GM23248 (cell line): Measurements from ENCODE around the gene DBNDD2. TPM values are rescaled to one million over a fixed set of nuclear protein-coding genes. Genes with fewer than 3 reads are reported as not detected.
A peak's percentile ranks its signal among the peaks of the same experiment; 100 is the strongest.

Experiments used
- DNase-seq: peaks from one replicate; pipeline ENCODE4 v3.0.0-alpha.2; 2015
- H2AFZ ChIP-seq: fragments of 200-600 bp; sonication (generic); 2 replicates; pipeline ENCODE4 v1.6.1; 2016; ENCODE audit warnings: antibody characterized with exemption
- H3F3A ChIP-seq: fragments of 200-600 bp; sonication (generic); 2 replicates; pipeline ENCODE4 v1.6.1; 2016; ENCODE audit warnings: mild to moderate bottlenecking, antibody characterized with exemption, mixed run types; ENCODE audit not compliant: insufficient read depth
- H3K27ac ChIP-seq: fragments of 200-600 bp; sonication (generic); 2 replicates; pipeline ENCODE4 v1.5.1; 2016; ENCODE audit warnings: mild to moderate bottlenecking
- H3K27me3 ChIP-seq: fragments of 200-600 bp; sonication (generic); replicated peaks from 2 replicates; pipeline ENCODE4 v1.6.1; 2016; ENCODE audit warnings: mild to moderate bottlenecking; ENCODE audit not compliant: insufficient read depth
- H3K36me3 ChIP-seq: fragments of 200-600 bp; sonication (generic); 2 replicates; pipeline ENCODE4 v1.6.1; 2016; ENCODE audit warnings: low read depth, mild to moderate bottlenecking
- H3K4me1 ChIP-seq: fragments of 200-600 bp; sonication (generic); 2 replicates; pipeline ENCODE4 v1.6.1; 2016; ENCODE audit warnings: mild to moderate bottlenecking; ENCODE audit not compliant: insufficient read depth
- H3K4me2 ChIP-seq: fragments of 200-600 bp; sonication (generic); one replicate; pipeline ENCODE4 v1.6.1; 2016; ENCODE audit warnings: mild to moderate bottlenecking; ENCODE audit not compliant: unreplicated experiment
- H3K4me3 ChIP-seq: fragments of 200-600 bp; sonication (generic); 2 replicates; pipeline ENCODE4 v1.5.1; 2016; ENCODE audit warnings: mild to moderate bottlenecking
- H3K79me2 ChIP-seq: fragments of 200-600 bp; sonication (generic); 2 replicates; pipeline ENCODE4 v1.6.1; 2016; ENCODE audit warnings: mild to moderate bottlenecking; ENCODE audit not compliant: insufficient read depth
- H3K9ac ChIP-seq: fragments of 200-600 bp; sonication (generic); 2 replicates; pipeline ENCODE4 v1.6.1; 2016; ENCODE audit warnings: mild to moderate bottlenecking
- H3K9me2 ChIP-seq: fragments of 200-600 bp; sonication (generic); 2 replicates; pipeline ENCODE4 v1.6.1; 2016; ENCODE audit warnings: mixed run types, mild to moderate bottlenecking, moderate library complexity; ENCODE audit not compliant: insufficient read depth
- H3K9me3 ChIP-seq: fragments of 200-600 bp; sonication (generic); one replicate; pipeline ENCODE4 v1.6.1; 2017; ENCODE audit warnings: low read depth
- H4K20me1 ChIP-seq: fragments of 200-600 bp; sonication (generic); 2 replicates; pipeline ENCODE4 v1.6.0; 2016; ENCODE audit not compliant: insufficient read depth
- EZH2 ChIP-seq: fragments of 200-600 bp; sonication (generic); IDR thresholded peaks from 2 replicates; pipeline ENCODE4 v1.6.1; 2018; ENCODE audit warnings: antibody characterized with exemption, mild to moderate bottlenecking; ENCODE audit not compliant: insufficient read depth, poor library complexity, severe bottlenecking
- EZH2phosphoT487 ChIP-seq: fragments of 200-600 bp; sonication (generic); IDR thresholded peaks from 2 replicates; pipeline ENCODE4 v1.6.1; 2018; ENCODE audit warnings: antibody characterized with exemption, moderate library complexity, mild to moderate bottlenecking, low read depth; ENCODE audit not compliant: insufficient read depth
- WGBS, 2 experiments: methylation state at CpG; one replicate each; pipeline ENCODE4 v1.1.6; 2015 to 2017; ENCODE audit warnings: low lambda C conversion rate in 2 of 2, low coverage in 1 of 2; ENCODE audit errors: missing lambda C conversion rate in 2 of 2; 5-methylcytosine and 5-hydroxymethylcytosine counted together
- in situ Hi-C: fragments of 300-500 bp; cut with MboI; formaldehyde crosslinking; loops from 2 replicates; pipeline ENCODE4 v1.15.0; 2020
- polyA plus RNA-seq: library from polyadenylated mRNA; unstranded; fragments of >200 nt; fragmentation: Nextera tagmentation; extraction: Ambion mirVana; gene quantifications from 2 replicates; pipeline ENCODE4 v1.2.1, GENCODE V29; 2016
- total RNA-seq: library from RNA; depleted of rRNA; stranded (reverse); fragments of >200 nt; shearing (Covaris generic); gene quantifications from 2 replicates; pipeline ENCODE4 v1.2.3, GENCODE V29; 2014

DBNDD2 gene
- total and polyA plus RNA-seq, 2 experiments from 2014 or later = 5.7 to 30.0 TPM

DNA sequence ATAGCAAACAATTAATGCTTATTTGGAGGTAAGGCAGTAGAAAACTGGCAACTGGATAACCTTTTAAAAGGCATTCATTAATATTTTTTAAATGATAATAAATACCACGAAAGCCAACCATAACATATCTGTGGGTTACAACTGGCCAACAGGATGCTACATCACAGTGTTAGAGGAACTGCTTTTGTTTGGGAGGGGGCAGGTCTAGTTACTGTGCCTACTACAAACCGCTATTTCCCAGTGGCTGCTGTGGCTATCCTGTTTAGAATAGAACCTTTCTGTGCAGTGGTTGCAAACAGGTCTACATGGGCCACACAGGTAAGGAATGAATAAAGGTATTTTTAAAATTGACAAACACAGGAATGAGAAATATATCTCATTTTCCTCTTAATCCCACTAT lies 8.8 kb downstream of the DBNDD2 start:
- H3K9me3 ChIP-seq = no peaks in the 10 kb centered on the region
- TF ChIP-seq EZH2phosphoT487 (no peak), EZH2 (no peak)
- in situ Hi-C loops = no loop called here
- H3F3A ChIP-seq = peaks cover 21% of the 10 kb centered on the region
- DNase-seq = no peak
- peaks cover 28% of the 10 kb centered on the region for H3K79me2 ChIP-seq
- peaks cover 13% of the 10 kb centered on the region for H3K36me3 ChIP-seq
- peak overlapping the region; percentile 97 for H3K4me2 ChIP-seq
- peaks cover 26% of the 10 kb centered on the region for H3K4me1 ChIP-seq
- H3K9me2 ChIP-seq = no peaks in the 10 kb centered on the region
- H3K4me3 ChIP-seq = peak overlapping the region; percentile 98
- peak overlapping the region; percentile 96 for H3K9ac ChIP-seq
- H2AFZ ChIP-seq = no peak overlapping the region
- no peaks in the 10 kb centered on the region for H4K20me1 ChIP-seq
- H3K27ac ChIP-seq = no peak overlapping the region
- 96 to 100% methylated on average over 2 of the region's 2 CpGs for WGBS, 2 experiments
- no peaks in the 10 kb centered on the region for H3K27me3 ChIP-seq

DNA sequence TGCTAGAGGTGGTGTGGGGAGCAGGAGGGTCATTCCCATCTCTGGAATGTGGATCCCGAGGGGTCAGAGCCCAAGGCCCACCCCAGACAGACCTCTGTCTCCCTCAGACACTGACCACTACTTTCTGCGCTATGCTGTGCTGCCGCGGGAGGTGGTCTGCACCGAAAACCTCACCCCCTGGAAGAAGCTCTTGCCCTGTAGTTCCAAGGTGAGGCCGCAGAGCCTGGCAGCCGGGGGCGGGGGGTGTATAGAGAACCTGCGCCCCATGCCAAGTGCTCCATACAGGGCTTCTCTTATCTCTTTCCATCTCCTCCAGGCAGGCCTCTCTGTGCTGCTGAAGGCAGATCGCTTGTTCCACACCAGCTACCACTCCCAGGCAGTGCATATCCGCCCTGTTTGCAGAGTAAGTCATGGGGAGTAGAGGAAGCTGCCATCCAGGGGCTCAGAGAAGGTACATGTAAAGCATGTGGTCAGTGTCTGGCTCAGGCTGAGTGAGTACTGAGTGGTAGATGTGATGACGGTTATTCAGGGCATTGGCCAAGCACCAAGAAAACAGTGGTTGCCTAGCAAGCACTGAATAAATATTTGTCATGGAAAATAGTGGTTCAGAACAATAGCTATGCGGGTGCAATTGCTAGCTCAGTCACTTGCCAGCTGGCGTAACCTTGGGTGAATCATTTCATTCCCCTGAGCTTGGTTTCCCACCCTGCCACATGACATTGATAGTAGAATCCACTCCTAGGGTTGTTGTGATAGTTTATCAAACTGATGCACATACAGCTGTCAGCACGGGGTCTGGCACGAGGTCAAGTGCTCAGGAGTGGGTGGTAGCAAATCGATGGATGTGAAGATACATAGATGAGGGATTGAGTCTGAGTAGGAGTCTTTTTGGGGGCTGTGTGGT lies 11.4 kb downstream of the DBNDD2 start:
- WGBS, 2 experiments = 45 to 47% methylated on average over 17 of the region's 17 CpGs
- Histone ChIP-seq H3K27me3 (no peaks in the 10 kb centered on the region), H3K36me3 (peaks cover 26% of the 10 kb centered on the region), H3K4me3 (peak overlapping the region; percentile 38; the same call in 1 of the 2 replicates), H3K4me1 (peaks cover 26% of the 10 kb centered on the region), H3K9me3 (no peaks in the 10 kb centered on the region), H3K27ac (peak overlapping the region; percentile 95), H3K79me2 (peaks cover 28% of the 10 kb centered on the region), H3F3A (peaks cover 21% of the 10 kb centered on the region), H4K20me1 (no peaks in the 10 kb centered on the region), H3K9ac (peak overlapping the region; percentile 81), H2AFZ (no peak overlapping the region), H3K4me2 (peak overlapping the region; percentile 72), H3K9me2 (no peaks in the 10 kb centered on the region)
- TF ChIP-seq EZH2phosphoT487 = 0 out of 2 replicates have a peak, but pooled peaks have one; percentile 29
- TF ChIP-seq EZH2 = no peak
- peak; percentile 98 for DNase-seq
- in situ Hi-C loops = no loop called here

DNA sequence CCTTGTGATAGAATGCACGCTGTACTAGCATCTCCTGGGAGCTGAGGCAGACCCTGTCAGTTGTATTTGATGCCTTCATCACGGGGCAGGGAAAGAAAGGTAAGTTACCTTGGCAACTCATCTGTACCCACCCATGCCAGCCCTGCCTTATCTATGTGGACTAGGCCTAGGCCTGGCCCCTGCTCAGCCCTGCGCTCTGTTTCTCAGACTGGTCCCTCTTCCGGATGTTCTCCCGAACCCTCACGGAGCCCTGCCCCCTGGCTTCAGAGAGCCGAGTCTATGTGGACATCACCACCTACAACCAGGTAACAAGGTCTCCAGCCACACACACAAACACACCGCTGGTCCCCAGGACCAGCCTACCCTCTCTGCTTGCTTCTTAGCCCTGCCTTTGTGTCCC lies 12.0 kb downstream of the DBNDD2 start:
- Histone ChIP-seq H2AFZ (no peak overlapping the region), H3K4me3 (no peak overlapping the region), H3K27me3 (no peaks in the 10 kb centered on the region), H3K4me2 (no peak overlapping the region), H3K9me2 (no peaks in the 10 kb centered on the region), H3K36me3 (peaks cover 29% of the 10 kb centered on the region), H3K4me1 (peaks cover 26% of the 10 kb centered on the region), H3F3A (peaks cover 21% of the 10 kb centered on the region), H3K9ac (peak overlapping the region; percentile 65), H3K27ac (peak overlapping the region; percentile 89), H4K20me1 (no peaks in the 10 kb centered on the region), H3K79me2 (peaks cover 28% of the 10 kb centered on the region), H3K9me3 (no peaks in the 10 kb centered on the region)
- TF ChIP-seq EZH2phosphoT487 = no peak
- TF ChIP-seq EZH2 = no peak
- 88 to 90% methylated on average over 8 of the region's 8 CpGs for WGBS, 2 experiments
- in situ Hi-C loops = no loop called here
- no peak for DNase-seq

DNA sequence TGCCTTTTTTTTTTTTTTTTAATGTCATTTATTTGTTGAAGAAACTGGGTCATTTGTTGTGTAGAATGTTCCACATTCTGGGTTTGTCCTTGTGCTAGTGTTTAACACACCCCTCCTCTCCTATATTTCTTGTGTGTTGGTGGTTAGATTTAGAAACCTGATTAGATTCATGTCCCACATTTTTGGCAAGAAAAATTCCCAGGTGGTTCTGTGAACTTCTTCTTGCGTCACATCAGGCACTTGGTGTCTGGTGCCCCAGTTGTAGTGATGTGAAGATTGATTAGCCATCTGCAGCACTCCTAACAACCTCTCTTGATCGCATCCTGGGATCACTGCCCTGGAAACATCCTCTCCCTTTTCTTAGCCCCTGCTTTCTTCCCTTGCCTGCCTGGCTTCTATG lies 15.6 kb downstream of the DBNDD2 start:
- H3K9me3 ChIP-seq = no peaks in the 10 kb centered on the region
- no peak overlapping the region for H3K4me3 ChIP-seq
- peaks cover 12% of the 10 kb centered on the region for H3K4me1 ChIP-seq
- H4K20me1 ChIP-seq = no peaks in the 10 kb centered on the region
- H3F3A ChIP-seq = peaks cover 7% of the 10 kb centered on the region
- no peaks in the 10 kb centered on the region for H3K9me2 ChIP-seq
- H3K9ac ChIP-seq = no peak overlapping the region
- WGBS, 2 experiments = 97 to 100% methylated on average over 2 of the region's 2 CpGs
- TF ChIP-seq EZH2phosphoT487 = no peak
- TF ChIP-seq EZH2 = no peak
- no peaks in the 10 kb centered on the region for H3K27me3 ChIP-seq
- DNase-seq = no peak
- H3K27ac ChIP-seq = no peak overlapping the region
- 0 out of 2 replicates have a peak, but pooled peaks cover 1% of the 10 kb centered on the region for H3K79me2 ChIP-seq
- H3K4me2 ChIP-seq = no peak overlapping the region
- peaks cover 29% of the 10 kb centered on the region for H3K36me3 ChIP-seq
- in situ Hi-C loops = no loop called here
- no peak overlapping the region for H2AFZ ChIP-seq
